ENCODE results near the gene THAP7.
"Not testable (repeated sequence)": the region's sequence is repeated elsewhere in the genome, so short reads cannot be mapped to it uniquely, and the experiment has no call there.

Gene THAP7, protein sequence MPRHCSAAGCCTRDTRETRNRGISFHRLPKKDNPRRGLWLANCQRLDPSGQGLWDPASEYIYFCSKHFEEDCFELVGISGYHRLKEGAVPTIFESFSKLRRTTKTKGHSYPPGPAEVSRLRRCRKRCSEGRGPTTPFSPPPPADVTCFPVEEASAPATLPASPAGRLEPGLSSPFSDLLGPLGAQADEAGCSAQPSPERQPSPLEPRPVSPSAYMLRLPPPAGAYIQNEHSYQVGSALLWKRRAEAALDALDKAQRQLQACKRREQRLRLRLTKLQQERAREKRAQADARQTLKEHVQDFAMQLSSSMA

DNA sequence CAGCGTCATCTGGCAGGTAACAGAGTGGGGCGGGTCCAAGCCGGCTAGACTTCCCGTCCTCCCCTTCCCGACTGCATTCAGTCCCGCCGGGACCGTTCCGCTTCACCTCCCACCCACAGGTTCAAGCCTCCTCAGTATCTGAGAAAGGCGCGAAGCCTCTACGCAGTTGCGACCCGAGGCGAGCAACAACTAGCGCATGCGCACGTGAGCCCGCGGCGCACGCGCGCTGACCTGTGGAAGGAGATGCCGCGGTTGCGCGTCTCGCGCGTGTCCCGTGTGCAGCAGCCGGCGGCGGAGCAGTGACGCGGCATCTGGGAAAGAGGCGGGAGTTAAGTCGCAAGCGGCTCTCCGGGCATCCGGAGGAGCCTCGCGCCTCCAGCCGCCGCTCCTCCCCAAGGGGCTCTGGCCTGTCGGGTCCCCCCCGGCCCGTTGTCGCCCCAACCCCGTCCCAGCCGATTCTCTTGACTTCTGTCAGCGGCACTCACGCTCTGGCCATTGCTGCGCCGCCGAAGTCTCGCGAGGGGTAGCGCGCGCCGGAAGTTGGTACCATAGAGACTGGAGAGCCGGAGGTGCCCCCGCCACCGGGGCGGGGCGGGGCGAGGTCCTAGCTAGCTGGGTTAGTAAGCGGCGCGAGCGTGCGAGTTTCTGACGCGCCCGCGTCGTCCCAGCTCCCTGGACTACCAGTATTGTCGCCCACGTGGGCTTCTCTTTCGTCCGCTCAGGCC, at the start of gene THAP7:
Gene THAP7 (minus strand): TSS at position 518 of the 725 bp plus-strand sequence. CDS start 207 bp downstream, at position 311.
- DNase-seq (ENCODE audit: low spot score): peak; percentile 98
- TF ChIP-seq, protein P1, sequence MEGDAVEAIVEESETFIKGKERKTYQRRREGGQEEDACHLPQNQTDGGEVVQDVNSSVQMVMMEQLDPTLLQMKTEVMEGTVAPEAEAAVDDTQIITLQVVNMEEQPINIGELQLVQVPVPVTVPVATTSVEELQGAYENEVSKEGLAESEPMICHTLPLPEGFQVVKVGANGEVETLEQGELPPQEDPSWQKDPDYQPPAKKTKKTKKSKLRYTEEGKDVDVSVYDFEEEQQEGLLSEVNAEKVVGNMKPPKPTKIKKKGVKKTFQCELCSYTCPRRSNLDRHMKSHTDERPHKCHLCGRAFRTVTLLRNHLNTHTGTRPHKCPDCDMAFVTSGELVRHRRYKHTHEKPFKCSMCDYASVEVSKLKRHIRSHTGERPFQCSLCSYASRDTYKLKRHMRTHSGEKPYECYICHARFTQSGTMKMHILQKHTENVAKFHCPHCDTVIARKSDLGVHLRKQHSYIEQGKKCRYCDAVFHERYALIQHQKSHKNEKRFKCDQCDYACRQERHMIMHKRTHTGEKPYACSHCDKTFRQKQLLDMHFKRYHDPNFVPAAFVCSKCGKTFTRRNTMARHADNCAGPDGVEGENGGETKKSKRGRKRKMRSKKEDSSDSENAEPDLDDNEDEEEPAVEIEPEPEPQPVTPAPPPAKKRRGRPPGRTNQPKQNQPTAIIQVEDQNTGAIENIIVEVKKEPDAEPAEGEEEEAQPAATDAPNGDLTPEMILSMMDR (IDR thresholded peaks at IDR 0.05): no peak
- peak within 1 kb of the TSS; percentile 98 to 99 for H3K27ac ChIP-seq
- H3K4me3 ChIP-seq: peak within 1 kb of the TSS; percentile 87

DNA sequence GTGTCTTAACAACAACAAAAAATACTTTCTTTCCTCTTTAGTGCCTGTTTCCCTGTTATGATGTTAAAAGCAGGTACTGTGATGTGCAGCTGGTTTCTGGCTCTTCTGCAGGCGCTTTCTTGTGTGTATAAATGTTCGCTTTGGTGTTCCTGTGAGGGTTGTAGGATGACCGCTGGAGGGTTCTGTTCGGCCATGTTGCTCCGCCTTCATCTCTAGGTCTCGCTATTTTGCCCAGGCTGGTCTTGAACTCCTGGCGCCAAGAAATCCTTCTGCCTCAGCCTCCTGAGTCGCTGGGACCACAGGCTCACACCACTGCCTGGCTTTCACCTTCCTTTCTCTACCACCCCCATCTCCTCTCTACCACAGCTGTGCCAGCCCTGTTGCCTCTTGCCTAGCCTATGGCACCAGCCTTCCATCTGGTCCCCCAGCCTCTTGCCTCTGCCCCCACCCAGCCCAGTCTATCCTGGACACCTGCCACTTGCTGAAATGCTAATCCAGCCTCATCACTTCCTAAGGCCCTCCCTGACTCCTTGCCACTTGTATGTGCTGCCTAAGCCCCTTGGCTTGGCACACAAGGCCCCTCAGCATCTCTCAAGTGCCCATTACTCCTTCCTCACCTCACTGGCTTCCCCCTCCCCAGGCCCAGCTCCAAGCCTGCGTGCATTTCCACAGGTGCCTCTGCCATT, 49.4 kb upstream of the THAP7 start:
- no peak overlapping the region for H3K4me3 ChIP-seq
- TF ChIP-seq, protein P1 (IDR thresholded peaks at IDR 0.05): no peak
- DNase-seq (ENCODE audit: low spot score): no peak
- no peak overlapping the region for H3K27ac ChIP-seq

DNA sequence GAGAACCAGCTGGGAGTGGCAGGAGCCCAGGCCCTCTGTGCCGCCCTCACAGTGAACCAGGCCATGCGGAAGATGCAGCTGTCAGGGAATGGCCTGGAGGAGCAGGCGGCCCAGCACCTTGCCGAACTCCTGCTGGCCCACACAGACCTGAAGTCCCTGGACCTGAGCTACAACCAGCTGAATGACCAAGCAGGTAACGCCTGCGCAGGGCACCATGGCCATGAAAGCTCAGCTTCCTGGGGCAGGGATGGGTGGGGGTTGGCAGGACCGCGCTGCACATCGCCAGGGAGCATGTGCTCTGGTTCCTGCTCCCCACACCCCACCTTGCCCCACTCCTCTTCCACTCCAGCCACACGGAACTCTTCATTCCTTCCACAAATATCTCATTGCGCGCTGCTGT, 47.0 kb upstream of the THAP7 start:
- not testable (repeated sequence) for H3K27ac ChIP-seq; DNase-seq (ENCODE audit: low spot score); H3K4me3 ChIP-seq

DNA sequence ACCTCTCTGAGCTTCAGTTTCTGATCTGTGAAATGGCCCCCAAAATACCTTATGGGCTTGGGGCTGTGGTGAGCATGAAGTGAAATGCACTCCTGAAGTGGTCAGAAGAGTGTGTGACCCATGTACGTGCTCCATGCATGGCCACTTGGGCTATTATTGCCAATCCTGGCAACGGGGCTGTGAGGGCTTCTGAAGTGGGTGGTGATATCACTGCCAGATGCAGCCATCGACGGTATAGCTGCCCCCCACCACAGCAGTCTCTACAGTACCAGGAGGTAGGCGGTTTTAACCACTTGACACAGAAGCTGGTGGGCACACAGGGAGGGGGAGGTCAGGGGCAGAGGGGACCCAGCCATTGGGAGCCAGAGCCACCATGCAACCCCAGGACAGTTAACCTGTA, 46.5 kb upstream of the THAP7 start:
- H3K27ac ChIP-seq; H3K4me3 ChIP-seq; DNase-seq (ENCODE audit: low spot score): not testable (repeated sequence)

DNA sequence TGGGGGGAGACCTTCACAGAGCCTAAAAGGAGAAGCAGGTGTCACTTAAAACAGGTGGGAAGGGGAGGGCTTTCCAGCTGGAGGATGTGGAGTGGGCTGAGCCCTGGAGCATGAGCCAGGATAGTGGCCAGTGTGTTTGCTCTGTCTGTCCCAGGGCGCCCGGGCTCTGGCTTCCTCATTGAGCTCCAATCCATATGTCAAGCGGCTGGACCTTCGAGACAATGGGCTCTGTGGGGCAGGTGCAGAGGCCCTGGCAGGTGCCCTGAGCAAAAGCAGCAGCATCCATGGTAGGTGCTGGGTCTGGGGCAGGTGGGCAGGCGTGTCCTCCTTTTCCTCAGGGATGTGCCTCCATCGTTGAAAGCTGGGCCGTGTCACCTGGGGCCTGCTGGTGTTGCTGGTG, 45.8 kb upstream of the THAP7 start:
- DNase-seq (ENCODE audit: low spot score): no peak
- TF ChIP-seq, protein P1 (IDR thresholded peaks at IDR 0.05): no peak
- Histone ChIP-seq H3K27ac (no peak overlapping the region), H3K4me3 (no peak overlapping the region)

DNA sequence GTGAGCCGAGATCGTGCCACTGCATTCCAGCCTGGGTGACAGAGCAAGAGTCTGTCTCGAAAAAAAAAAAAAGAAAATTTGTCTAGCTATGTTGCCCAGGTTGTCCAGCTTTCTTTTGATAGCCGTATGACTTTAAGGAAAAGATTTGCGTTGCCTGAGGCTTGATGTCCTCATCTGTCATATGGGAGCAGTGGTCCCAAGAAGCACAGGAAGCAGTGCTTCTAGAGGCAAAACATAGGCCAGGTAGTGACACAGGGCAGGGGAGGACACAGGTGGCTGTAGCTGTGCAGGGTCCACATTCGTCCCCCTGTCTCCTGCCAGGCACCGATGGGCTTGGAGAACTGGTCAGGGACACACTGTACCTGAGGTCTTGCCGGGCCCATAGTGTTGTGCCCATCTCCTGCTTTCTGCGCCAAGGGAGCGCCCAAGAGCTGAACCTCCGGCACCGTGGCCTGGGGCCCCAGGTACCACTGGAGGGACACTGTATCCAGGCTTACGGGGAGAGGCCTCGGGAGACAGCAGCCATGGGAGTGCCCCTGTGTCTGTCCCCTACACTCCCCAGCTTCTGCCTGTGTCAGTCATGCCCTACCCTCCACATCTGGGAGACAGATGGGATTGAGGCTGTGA, 45.2 kb upstream of the THAP7 start:
- TF ChIP-seq, protein P1 (IDR thresholded peaks at IDR 0.05): no peak
- H3K4me3 ChIP-seq: no peak overlapping the region
- H3K27ac ChIP-seq: no peak overlapping the region
- no peak for DNase-seq (ENCODE audit: low spot score)

DNA sequence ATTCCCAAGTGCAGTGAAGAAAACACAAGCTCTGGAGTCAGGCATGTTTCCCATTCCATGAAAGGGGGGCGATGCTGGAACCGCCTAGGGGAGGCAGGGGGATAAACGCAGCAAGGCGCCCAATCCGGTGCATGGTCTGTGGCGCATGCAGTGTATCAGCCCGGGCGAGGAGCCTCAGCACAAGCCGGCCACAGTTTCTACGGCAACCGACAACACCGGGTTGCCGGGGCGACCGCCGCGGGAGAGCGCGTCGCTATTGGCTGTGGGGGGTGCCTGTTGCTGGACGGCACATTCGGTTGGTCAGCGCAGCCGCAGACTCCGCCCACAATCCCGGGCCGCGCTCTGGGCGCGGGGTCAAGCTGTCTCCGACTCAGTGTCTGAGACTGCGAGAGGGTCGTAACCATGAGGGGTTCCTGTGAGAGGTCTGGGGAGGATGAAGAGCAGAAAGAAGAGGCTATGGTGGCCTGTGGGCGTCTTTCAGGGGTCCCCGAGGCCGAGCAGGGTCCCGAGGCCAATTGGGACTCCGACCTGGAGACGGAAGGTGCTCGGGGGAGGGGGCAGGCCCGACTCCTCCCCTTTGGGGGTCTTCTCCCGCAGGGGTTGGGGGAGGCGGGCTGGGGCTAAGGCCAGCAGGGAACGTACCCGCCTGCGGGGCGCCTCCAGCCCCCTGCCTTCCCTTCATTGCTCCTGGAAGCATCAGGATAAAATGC, 43.8 kb upstream of the THAP7 start, which contains the start of gene LRRC74B:
Gene LRRC74B (plus strand): TSS at position 362 of the 710 bp plus-strand sequence. CDS start 41 bp downstream, at position 403.
- Histone ChIP-seq H3K4me3 (peak within 1 kb of the TSS; percentile 58), H3K27ac (peak within 1 kb of the TSS in 1 of 2 donors; percentile 80)
- DNase-seq (ENCODE audit: low spot score): peak; percentile 92
- TF ChIP-seq, protein P1 (IDR thresholded peaks at IDR 0.05): no peak

Data from coronary artery (tissue), 2 donors.